KMS-11 (cell line): Measurements from ENCODE around the gene PTGER2.

ENCODE experiments used
- H2AFZ ChIP-seq: fragments of 200-600 bp; sonication (generic); 2 replicates; pipeline ENCODE4 v1.6.1; 2016; ENCODE audit warnings: antibody characterized with exemption, mixed run types, low read depth
- H3K27ac ChIP-seq: fragments of 200-600 bp; sonication (generic); 2 replicates; pipeline ENCODE4 v1.6.1; 2016; ENCODE audit warnings: mild to moderate bottlenecking, mixed run types
- H3K27me3 ChIP-seq: fragments of 200-600 bp; sonication (generic); 2 replicates; pipeline ENCODE4 v1.6.1; 2017; ENCODE audit warnings: mild to moderate bottlenecking, low read depth, mixed run types, moderate library complexity; ENCODE audit not compliant: insufficient read depth
- H3K36me3 ChIP-seq: fragments of 200-600 bp; sonication (generic); 2 replicates; pipeline ENCODE4 v1.6.1; 2017; ENCODE audit warnings: mild to moderate bottlenecking, mixed run types; ENCODE audit not compliant: insufficient read depth
- H3K4me1 ChIP-seq: fragments of 200-600 bp; sonication (generic); 2 replicates; pipeline ENCODE4 v1.6.1; 2016; ENCODE audit warnings: mild to moderate bottlenecking, low read depth, mixed run types; ENCODE audit not compliant: poor library complexity, severe bottlenecking
- H3K4me2 ChIP-seq: fragments of 200-600 bp; sonication (generic); 2 replicates; pipeline ENCODE4 v1.7.0; 2016; ENCODE audit warnings: mild to moderate bottlenecking, mixed run types
- H3K4me3 ChIP-seq: fragments of 200-600 bp; sonication (generic); IDR thresholded peaks from 2 replicates; pipeline ENCODE4 v1.6.1; 2017; ENCODE audit warnings: low read depth, low read length, mixed read lengths; ENCODE audit not compliant: insufficient read depth
- H3K79me2 ChIP-seq: fragments of 200-600 bp; sonication (generic); 2 replicates; pipeline ENCODE4 v1.6.1; 2016; ENCODE audit warnings: low read depth, mixed run types; ENCODE audit not compliant: insufficient read depth
- H3K9ac ChIP-seq: fragments of 200-600 bp; sonication (generic); 2 replicates; pipeline ENCODE4 v1.6.1; 2016; ENCODE audit warnings: mild to moderate bottlenecking, mixed run types
- H4K20me1 ChIP-seq: fragments of 200-600 bp; sonication (generic); 2 replicates; pipeline ENCODE4 v1.6.1; 2016; ENCODE audit warnings: mild to moderate bottlenecking, mixed run types; ENCODE audit not compliant: insufficient read depth
- CTCF ChIP-seq: fragments of 200-600 bp; sonication (generic); conservative IDR thresholded peaks from 2 replicates; pipeline ENCODE4 v1.6.1; 2017; ENCODE audit warnings: low read depth, mild to moderate bottlenecking, antibody characterized with exemption, low read length, moderate library complexity, mixed read lengths

PTGER2 gene

GRCh38 chr14:52348776-52349175, 34.7 kb downstream of the PTGER2 start:
- TF ChIP-seq CTCF, result no peak
- Histone ChIP-seq H3K36me3 (no peaks in the 10 kb centered on the region), H3K27ac (no peak overlapping the region), H2AFZ (no peak overlapping the region), H3K9ac (no peak overlapping the region), H3K4me1 (no peaks in the 10 kb centered on the region), H3K4me3 (no peak overlapping the region), H4K20me1 (no peaks in the 10 kb centered on the region), H3K79me2 (no peaks in the 10 kb centered on the region), H3K27me3 (no peaks in the 10 kb centered on the region), H3K4me2 (no peak overlapping the region)

GRCh38 chr14:52349731-52350130, 35.6 kb downstream of the PTGER2 start:
- no peaks in the 10 kb centered on the region for H3K79me2 ChIP-seq
- no peaks in the 10 kb centered on the region for H3K4me1 ChIP-seq
- no peak overlapping the region for H3K4me2 ChIP-seq
- no peak overlapping the region for H2AFZ ChIP-seq
- H3K36me3 ChIP-seq, result no peaks in the 10 kb centered on the region
- H4K20me1 ChIP-seq, result no peaks in the 10 kb centered on the region
- H3K27ac ChIP-seq, result no peak overlapping the region
- no peak for TF ChIP-seq CTCF
- no peak overlapping the region for H3K4me3 ChIP-seq
- no peaks in the 10 kb centered on the region for H3K27me3 ChIP-seq
- H3K9ac ChIP-seq, result no peak overlapping the region

- Histone ChIP-seq H3K4me1 (no peaks in the 10 kb centered on the region), H3K4me2 (no peak overlapping the region)
Observed at GRCh38 chr14:52350445-52350844, 36.3 kb downstream of the PTGER2 start.

GRCh38 chr14:52351233-52352060, 37.3 kb downstream of the PTGER2 start:
- no peak overlapping the region for H3K4me3 ChIP-seq
- TF ChIP-seq CTCF, result no peak
- no peak overlapping the region for H3K27ac ChIP-seq
- H3K9ac ChIP-seq, result no peak overlapping the region
- no peaks in the 10 kb centered on the region for H3K36me3 ChIP-seq
- H3K27me3 ChIP-seq, result no peaks in the 10 kb centered on the region
- H3K4me1 ChIP-seq, result no peaks in the 10 kb centered on the region
- H2AFZ ChIP-seq, result no peak overlapping the region
- H4K20me1 ChIP-seq, result no peaks in the 10 kb centered on the region
- H3K4me2 ChIP-seq, result no peak overlapping the region
- H3K79me2 ChIP-seq, result no peaks in the 10 kb centered on the region

More at GRCh38 chr14:52350445-52350844, 36.3 kb downstream of the PTGER2 start:
- H3K4me3 ChIP-seq, result no peak overlapping the region
- H3K9ac ChIP-seq, result no peak overlapping the region
- H3K27ac ChIP-seq, result no peak overlapping the region
- H3K79me2 ChIP-seq, result no peaks in the 10 kb centered on the region
- no peaks in the 10 kb centered on the region for H4K20me1 ChIP-seq
- H2AFZ ChIP-seq, result no peak overlapping the region
- no peaks in the 10 kb centered on the region for H3K36me3 ChIP-seq
- TF ChIP-seq CTCF, result no peak
- H3K27me3 ChIP-seq, result no peaks in the 10 kb centered on the region
